NT2/D1 (cell line): Measurements from ENCODE around the gene MANF.

Experiments
- SUZ12 ChIP-seq: IDR thresholded peaks from 2 replicates; pipeline ENCODE4 v1.6.1; 2011; ENCODE audit not compliant: insufficient read length, insufficient read depth; ENCODE audit errors: extremely low read depth
- ZNF274 ChIP-seq: IDR thresholded peaks from 2 replicates; pipeline ENCODE4 v1.6.1; 2011; ENCODE audit warnings: mild to moderate bottlenecking, low read depth, low read length

DNA sequence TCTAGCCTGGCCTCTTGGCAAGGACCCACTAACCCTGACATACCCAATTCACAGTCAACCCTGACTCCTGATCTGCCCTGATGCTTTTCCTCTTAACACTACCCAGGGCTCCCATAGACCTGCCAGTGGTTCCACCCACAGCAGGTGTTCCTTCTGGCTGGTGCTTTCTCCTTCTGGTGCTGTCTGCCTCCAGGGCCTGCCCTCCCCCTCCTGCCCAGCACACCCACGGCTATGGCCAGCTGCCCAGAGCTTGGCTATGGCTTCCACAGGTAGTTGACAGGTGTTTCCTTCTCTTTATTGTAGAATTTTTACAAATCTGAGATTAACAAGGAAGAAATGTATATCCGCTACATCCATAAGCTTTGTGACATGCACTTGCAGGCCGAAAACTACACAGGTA, 46.5 kb upstream of the MANF start:
- TF ChIP-seq SUZ12, result no peak
- TF ChIP-seq ZNF274, result no peak
